HG03469 (cell line): ENCODE results near the gene SLC15A1.
A peak's percentile ranks its signal among the peaks of the same experiment; 100 is the strongest.

Experiments used
- ATAC-seq: cut with Tn5 transposase; IDR thresholded peaks from one replicate; pipeline ENCODE4 v1.9.1; 2021; ENCODE audit warnings: mild to moderate bottlenecking, moderate library complexity, moderate number of reproducible peaks; ENCODE audit not compliant: unreplicated experiment

Gene SLC15A1

GRCh38 chr13:98781905-98782304 lies 29.4 kb upstream of the SLC15A1 start:
- no peak for ATAC-seq

- no peak for ATAC-seq
These were observed 29.0 kb upstream of the SLC15A1 start for GRCh38 chr13:98781470-98781869.

GRCh38 chr13:98781045-98781444 lies 28.6 kb upstream of the SLC15A1 start:
- no peak for ATAC-seq

- ATAC-seq, result no peak
These were observed 28.0 kb upstream of the SLC15A1 start for GRCh38 chr13:98780451-98780850.

- ATAC-seq, result no peak
These were observed 27.2 kb upstream of the SLC15A1 start for GRCh38 chr13:98779695-98780094.

GRCh38 chr13:98778749-98779148 lies 26.3 kb upstream of the SLC15A1 start:
- no peak for ATAC-seq

- no peak for ATAC-seq
These were observed 24.2 kb upstream of the SLC15A1 start for GRCh38 chr13:98776644-98777043.

- ATAC-seq, result no peak
These were observed 23.5 kb upstream of the SLC15A1 start for GRCh38 chr13:98775844-98776598.

- ATAC-seq, result no peak
These were observed 22.9 kb upstream of the SLC15A1 start for GRCh38 chr13:98775386-98775785.

- ATAC-seq, result no peak
These were observed 22.3 kb upstream of the SLC15A1 start for GRCh38 chr13:98774776-98775175.

GRCh38 chr13:98773921-98774320 lies 21.4 kb upstream of the SLC15A1 start:
- ATAC-seq, result no peak

- ATAC-seq, result no peak
These were observed 20.5 kb upstream of the SLC15A1 start for GRCh38 chr13:98772794-98773452.

GRCh38 chr13:98771838-98772611 lies 19.6 kb upstream of the SLC15A1 start:
- ATAC-seq, result no peak

- ATAC-seq, result no peak
These were observed 17.3 kb upstream of the SLC15A1 start for GRCh38 chr13:98769736-98770135.

GRCh38 chr13:98768522-98768921 lies 16.1 kb upstream of the SLC15A1 start:
- no peak for ATAC-seq

- ATAC-seq, result no peak
These were observed 14.2 kb upstream of the SLC15A1 start for GRCh38 chr13:98766697-98767096.

- ATAC-seq, result no peak
These were observed 13.6 kb upstream of the SLC15A1 start for GRCh38 chr13:98765996-98766519.

GRCh38 chr13:98761986-98762616 lies 9.6 kb upstream of the SLC15A1 start:
- no peak for ATAC-seq

- peak; percentile 60 for ATAC-seq
These were observed 8.9 kb upstream of the SLC15A1 start for GRCh38 chr13:98761126-98761985.

- no peak for ATAC-seq
These were observed 3.3 kb upstream of the SLC15A1 start for GRCh38 chr13:98755729-98756128.
